ENCODE measurements around the gene ARHGEF10L.

The ARHGEF10L gene

GRCh38 chr1:17568014-17568900 lies 28.8 kb downstream of the ARHGEF10L start:
- Histone ChIP-seq H3K4me3 (ENCODE audit: insufficient read depth in 1 of 2, low read depth in 1 of 2, low read length in 2 of 2) (no peak overlapping the region), H4K8ac (ENCODE audit: low read length) (peak overlapping the region; percentile 12), H3K23ac (ENCODE audit: low read length in 2 of 2) (no peak overlapping the region), H3K9ac (ENCODE audit: low read length) (peak overlapping the region; percentile 89), H3K9me3 (ENCODE audit: control insufficient read depth, low read length) (no peaks in the 10 kb centered on the region), H4K91ac (ENCODE audit: low read length) (peak overlapping the region; percentile 56), H3K27ac (ENCODE audit: low read length, poor library complexity, severe bottlenecking) (no peak overlapping the region), H3K79me1 (replicated peaks; ENCODE audit: low read length, poor library complexity, severe bottlenecking) (peaks cover 40% of the 10 kb centered on the region), H3K36me3 (ENCODE audit: control insufficient read depth in 1 of 2, insufficient read depth in 2 of 2, low read depth in 1 of 2, low read length in 2 of 2) (no peaks in the 10 kb centered on the region), H2AFZ (ENCODE audit: low read depth, low read length) (no peak overlapping the region), H3K4me2 (ENCODE audit: low read length, poor library complexity, severe bottlenecking) (no peak overlapping the region), H3K18ac (ENCODE audit: low read depth in 1 of 2, low read length in 2 of 2) (peak overlapping the region in 1 of 2 experiments; percentile 46), H3K4ac (ENCODE audit: low read depth in 1 of 2, low read length in 2 of 2) (peak overlapping the region; percentile 34 to 57), H2BK15ac (ENCODE audit: low read depth, poor library complexity, severe bottlenecking) (peak overlapping the region; percentile 12), H3K14ac (ENCODE audit: low read length in 2 of 2) (no peak overlapping the region), H2AK5ac (ENCODE audit: low read length, severe bottlenecking) (peak overlapping the region; percentile 11), H3K27me3 (ENCODE audit: control insufficient read depth in 1 of 2, insufficient read depth in 1 of 2, low read length in 2 of 2) (no peaks in the 10 kb centered on the region), H2BK120ac (ENCODE audit: low read depth, low read length) (no peak overlapping the region), H2BK5ac (ENCODE audit: low read depth, low read length, poor library complexity, severe bottlenecking) (no peak overlapping the region), H2BK12ac (ENCODE audit: low read length in 2 of 2) (peak overlapping the region; percentile 55 to 70), H3K4me1 (ENCODE audit: control insufficient read depth, insufficient read depth, low read depth, low read length) (peaks cover 41% of the 10 kb centered on the region)
- DNase-seq, result no peak
- WGBS, result over 99% methylated on average over 9 of the region's 11 CpGs

- Histone ChIP-seq H3K36me3 (ENCODE audit: control insufficient read depth in 1 of 2, insufficient read depth in 2 of 2, low read depth in 1 of 2, low read length in 2 of 2) (no peaks in the 10 kb centered on the region), H3K9ac (ENCODE audit: low read length) (peak overlapping the region; percentile 89), H4K8ac (ENCODE audit: low read length) (peak overlapping the region; percentile 90), H2BK5ac (ENCODE audit: low read depth, low read length, poor library complexity, severe bottlenecking) (no peak overlapping the region), H3K4me1 (ENCODE audit: control insufficient read depth, insufficient read depth, low read depth, low read length) (peaks cover 41% of the 10 kb centered on the region), H3K4me2 (ENCODE audit: low read length, poor library complexity, severe bottlenecking) (peak overlapping the region; percentile 15), H2BK15ac (ENCODE audit: low read depth, poor library complexity, severe bottlenecking) (no peak overlapping the region), H3K4ac (ENCODE audit: low read depth in 1 of 2, low read length in 2 of 2) (peak overlapping the region; percentile 44 to 69), H3K27ac (ENCODE audit: low read length, poor library complexity, severe bottlenecking) (peak overlapping the region; percentile 44), H2BK12ac (ENCODE audit: low read length in 2 of 2) (peak overlapping the region; percentile 44 to 94), H2BK120ac (ENCODE audit: low read depth, low read length) (peak overlapping the region; percentile 3), H3K14ac (ENCODE audit: low read length in 2 of 2) (peak overlapping the region in 1 of 2 experiments; percentile 36), H4K91ac (ENCODE audit: low read length) (peak overlapping the region; percentile 76), H3K4me3 (ENCODE audit: insufficient read depth in 1 of 2, low read depth in 1 of 2, low read length in 2 of 2) (peak overlapping the region in 1 of 2 experiments; percentile 23), H3K18ac (ENCODE audit: low read depth in 1 of 2, low read length in 2 of 2) (peak overlapping the region; percentile 46 to 82), H3K27me3 (ENCODE audit: control insufficient read depth in 1 of 2, insufficient read depth in 1 of 2, low read length in 2 of 2) (no peaks in the 10 kb centered on the region), H2AK5ac (ENCODE audit: low read length, severe bottlenecking) (peak overlapping the region; percentile 60), H3K9me3 (ENCODE audit: control insufficient read depth, low read length) (no peaks in the 10 kb centered on the region), H2AFZ (ENCODE audit: low read depth, low read length) (no peak overlapping the region), H3K23ac (ENCODE audit: low read length in 2 of 2) (no peak overlapping the region), H3K79me1 (replicated peaks; ENCODE audit: low read length, poor library complexity, severe bottlenecking) (peaks cover 29% of the 10 kb centered on the region)
- 22% methylated on average over 10 of the region's 16 CpGs for WGBS
- peak; percentile 86 for DNase-seq
Measured at GRCh38 chr1:17569200-17570139, 30.0 kb downstream of the ARHGEF10L start.

GRCh38 chr1:17570228-17570627 lies 30.7 kb downstream of the ARHGEF10L start:
- Histone ChIP-seq H2BK5ac (ENCODE audit: low read depth, low read length, poor library complexity, severe bottlenecking) (no peak overlapping the region), H3K9ac (ENCODE audit: low read length) (peak overlapping the region; percentile 89), H3K14ac (ENCODE audit: low read length in 2 of 2) (no peak overlapping the region), H3K79me1 (replicated peaks; ENCODE audit: low read length, poor library complexity, severe bottlenecking) (peaks cover 29% of the 10 kb centered on the region), H3K4ac (ENCODE audit: low read depth in 1 of 2, low read length in 2 of 2) (no peak overlapping the region), H3K27me3 (ENCODE audit: control insufficient read depth in 1 of 2, insufficient read depth in 1 of 2, low read length in 2 of 2) (no peaks in the 10 kb centered on the region), H4K91ac (ENCODE audit: low read length) (no peak overlapping the region), H3K4me1 (ENCODE audit: control insufficient read depth, insufficient read depth, low read depth, low read length) (peaks cover 37% of the 10 kb centered on the region), H2AK5ac (ENCODE audit: low read length, severe bottlenecking) (peak overlapping the region; percentile 60), H3K27ac (ENCODE audit: low read length, poor library complexity, severe bottlenecking) (peak overlapping the region; percentile 2), H2BK15ac (ENCODE audit: low read depth, poor library complexity, severe bottlenecking) (peak overlapping the region; percentile 15), H4K8ac (ENCODE audit: low read length) (peak overlapping the region; percentile 90), H3K23ac (ENCODE audit: low read length in 2 of 2) (no peak overlapping the region), H3K4me3 (ENCODE audit: insufficient read depth in 1 of 2, low read depth in 1 of 2, low read length in 2 of 2) (peak overlapping the region in 1 of 2 experiments; percentile 7), H2BK12ac (ENCODE audit: low read length in 2 of 2) (peak overlapping the region in 1 of 2 experiments; percentile 85), H2AFZ (ENCODE audit: low read depth, low read length) (no peak overlapping the region), H3K4me2 (ENCODE audit: low read length, poor library complexity, severe bottlenecking) (no peak overlapping the region), H3K36me3 (ENCODE audit: control insufficient read depth in 1 of 2, insufficient read depth in 2 of 2, low read depth in 1 of 2, low read length in 2 of 2) (no peaks in the 10 kb centered on the region), H2BK120ac (ENCODE audit: low read depth, low read length) (no peak overlapping the region), H3K18ac (ENCODE audit: low read depth in 1 of 2, low read length in 2 of 2) (peak overlapping the region in 1 of 2 experiments; percentile 46), H3K9me3 (ENCODE audit: control insufficient read depth, low read length) (no peaks in the 10 kb centered on the region)
- 83% methylated on average over 3 of the region's 3 CpGs for WGBS
- DNase-seq, result no peak
